GM12874 (cell line): ENCODE results near the gene RNF225.

ENCODE experiments used
- TF ChIP-seq, protein P1 (sequence below): IDR thresholded peaks from 2 replicates; pipeline ENCODE4 v1.5.1; 2011; ENCODE audit warnings: low read depth, mild to moderate bottlenecking, control low read depth, low read length, moderate library complexity; ENCODE audit not compliant: insufficient read depth

Gene RNF225

DNA sequence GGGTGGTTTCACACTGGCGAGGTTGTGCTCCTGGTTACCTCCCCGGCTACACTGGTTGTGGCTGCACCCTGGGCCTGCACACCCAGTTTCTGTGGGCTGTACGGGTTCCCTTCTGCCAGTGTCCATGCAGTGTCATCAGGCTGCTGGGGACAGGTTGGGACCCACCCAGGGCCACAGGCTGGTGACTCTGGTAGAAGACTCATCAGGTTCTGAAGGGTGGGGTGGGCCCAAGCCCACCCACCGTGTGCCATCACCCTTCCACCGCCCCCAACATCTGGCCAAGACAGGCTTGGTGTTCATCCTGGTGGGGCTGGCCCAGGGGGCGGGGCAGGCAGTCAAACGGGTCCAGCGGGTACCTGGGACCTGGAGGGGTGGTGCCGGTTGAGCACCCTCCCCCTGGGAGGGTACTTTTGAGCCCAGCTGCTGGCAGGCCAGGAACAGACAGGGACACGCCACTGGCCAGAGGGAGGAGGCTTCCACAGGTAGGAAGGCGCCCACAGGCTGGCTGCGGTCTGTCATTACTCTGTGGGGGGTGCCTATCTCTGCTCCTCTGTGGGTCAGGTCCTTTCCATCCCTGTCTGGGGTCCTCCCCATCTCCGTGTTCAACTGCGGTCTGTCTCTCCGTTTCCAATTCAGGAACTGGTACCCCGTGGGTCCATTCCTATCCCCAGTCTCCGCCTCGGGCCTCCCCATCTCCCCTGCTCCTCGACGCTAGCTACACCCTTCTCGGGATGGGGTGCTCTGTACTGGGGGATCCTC, at the start of gene RNF225:
RNF225 (plus strand) TSS at position 437 of the 759 bp plus-strand sequence. CDS start 434 bp downstream, outside the sequence.
- TF ChIP-seq, protein P1, sequence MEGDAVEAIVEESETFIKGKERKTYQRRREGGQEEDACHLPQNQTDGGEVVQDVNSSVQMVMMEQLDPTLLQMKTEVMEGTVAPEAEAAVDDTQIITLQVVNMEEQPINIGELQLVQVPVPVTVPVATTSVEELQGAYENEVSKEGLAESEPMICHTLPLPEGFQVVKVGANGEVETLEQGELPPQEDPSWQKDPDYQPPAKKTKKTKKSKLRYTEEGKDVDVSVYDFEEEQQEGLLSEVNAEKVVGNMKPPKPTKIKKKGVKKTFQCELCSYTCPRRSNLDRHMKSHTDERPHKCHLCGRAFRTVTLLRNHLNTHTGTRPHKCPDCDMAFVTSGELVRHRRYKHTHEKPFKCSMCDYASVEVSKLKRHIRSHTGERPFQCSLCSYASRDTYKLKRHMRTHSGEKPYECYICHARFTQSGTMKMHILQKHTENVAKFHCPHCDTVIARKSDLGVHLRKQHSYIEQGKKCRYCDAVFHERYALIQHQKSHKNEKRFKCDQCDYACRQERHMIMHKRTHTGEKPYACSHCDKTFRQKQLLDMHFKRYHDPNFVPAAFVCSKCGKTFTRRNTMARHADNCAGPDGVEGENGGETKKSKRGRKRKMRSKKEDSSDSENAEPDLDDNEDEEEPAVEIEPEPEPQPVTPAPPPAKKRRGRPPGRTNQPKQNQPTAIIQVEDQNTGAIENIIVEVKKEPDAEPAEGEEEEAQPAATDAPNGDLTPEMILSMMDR: no peak

GRCh38 chr19:58346961-58347929, 48.2 kb upstream of the RNF225 start:
- TF ChIP-seq, protein P1: no peak

DNA sequence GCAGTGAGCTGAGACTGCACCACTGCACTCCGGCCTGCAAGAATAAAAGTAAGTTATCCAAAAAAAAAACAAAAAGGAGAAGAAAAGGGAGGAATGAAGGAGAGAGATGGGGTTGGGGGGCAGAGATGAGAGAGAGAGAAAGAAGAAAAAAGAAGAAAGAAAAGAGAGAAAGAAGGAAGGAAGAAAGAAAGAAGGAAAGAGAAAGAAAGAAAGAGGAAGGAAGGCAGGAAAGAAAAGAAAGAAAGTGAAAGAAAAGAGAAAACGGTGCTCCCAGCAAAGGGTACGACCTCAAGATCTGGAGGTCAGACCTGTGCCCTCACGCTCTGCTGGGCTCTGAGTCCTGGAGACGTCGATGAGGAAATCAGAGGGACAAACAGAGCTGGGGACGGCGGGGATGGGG, 45.9 kb upstream of the RNF225 start:
- TF ChIP-seq, protein P1: no peak

GRCh38 chr19:58350001-58350861, 45.2 kb upstream of the RNF225 start:
- TF ChIP-seq, protein P1: no peak

DNA sequence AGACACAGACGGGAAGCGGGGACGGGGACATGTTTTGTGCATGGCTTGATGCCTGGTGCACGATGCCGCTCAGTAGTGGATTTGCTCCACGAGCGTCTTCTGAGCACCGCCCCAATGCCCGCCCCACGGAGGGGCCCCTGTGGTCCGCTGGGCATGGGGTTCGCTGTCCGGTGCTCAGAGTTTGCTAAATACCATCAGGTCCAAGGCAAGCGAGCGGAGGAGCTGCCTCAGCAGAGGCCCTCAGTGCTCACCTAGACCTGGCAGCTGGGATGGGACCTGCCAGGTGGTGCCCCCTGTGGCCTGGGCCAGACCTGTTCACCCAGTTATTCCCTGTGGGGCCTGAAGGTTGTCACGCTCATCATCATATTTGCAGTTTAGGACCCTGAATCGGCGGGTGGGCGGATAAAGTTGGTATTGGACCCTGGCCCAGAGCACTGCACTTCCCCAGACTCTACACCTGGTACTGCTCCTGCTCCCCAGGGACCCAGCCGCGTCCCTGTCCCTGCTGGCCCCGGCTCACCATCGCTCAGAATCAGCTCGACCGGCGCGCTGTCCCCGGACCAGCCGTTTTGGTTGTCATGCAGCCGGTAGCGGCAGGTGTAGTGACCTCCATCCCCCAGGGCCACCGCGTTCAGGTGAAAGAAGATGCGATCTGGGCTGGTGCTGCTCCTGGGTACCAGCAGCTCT, 44.4 kb upstream of the RNF225 start:
- TF ChIP-seq, protein P1: no peak

DNA sequence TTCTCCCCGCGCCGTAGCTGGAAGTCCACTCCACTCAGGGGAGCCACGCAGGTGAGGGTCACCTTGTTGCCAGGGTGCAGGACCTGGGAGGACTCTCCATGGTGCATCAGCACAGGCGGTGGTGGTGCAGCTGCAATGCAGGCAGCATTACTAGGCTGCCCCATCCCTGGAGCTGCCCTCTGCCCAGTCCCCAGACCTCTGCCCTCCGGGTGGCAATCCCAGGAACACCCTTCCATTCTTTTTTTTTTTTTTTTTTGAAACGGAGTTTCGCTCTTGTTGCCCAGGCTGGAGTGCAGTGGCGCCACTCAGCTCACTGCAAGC, 43.9 kb upstream of the RNF225 start:
- TF ChIP-seq, protein P1: no peak
